Measurements from ENCODE around the gene CROCC2. TPM values are rescaled to one million over a fixed set of nuclear protein-coding genes. Genes with fewer than 3 reads are reported as not detected.

CROCC2 gene
- total and polyA plus RNA-seq, 2 of the 13 experiments (the other 11 are each of a cell fraction or from before 2014, with no cell fraction given): not detected

- TF ChIP-seq BCLAF1 (IDR thresholded peaks at IDR 0.05) (no peak), ZNF280B (CRISPR knock-in tag; IDR thresholded peaks at IDR 0.05; ENCODE audit: borderline replicate concordance) (no peak), FOXK1 (CRISPR knock-in tag; IDR thresholded peaks at IDR 0.05; ENCODE audit: borderline replicate concordance, low read depth) (no peak), ZNF687 (CRISPR knock-in tag; IDR thresholded peaks at IDR 0.05) (0 out of 2 replicates have a peak, but pooled peaks have one; percentile 8)
These were observed 14.4 kb upstream of the CROCC2 start (continued) for GRCh38 chr2:240891492-240892340.

All from HepG2 (cell line).